ENCODE measurements around the gene CATSPER3. TPM values are rescaled to one million over a fixed set of nuclear protein-coding genes. Genes with fewer than 3 reads are reported as not detected.
A peak's percentile ranks its signal among the peaks of the same experiment; 100 is the strongest.

The CATSPER3 gene
- total and polyA plus RNA-seq, 2 donors (not counting 1 experiment from before 2014, with no cell fraction given), result 0.12 to 0.17 TPM

GRCh38 chr5:134945041-134945440 is 22.7 kb upstream of the CATSPER3 start:
- no peak for DNase-seq (ENCODE audit: low read depth in 2 of 2)
- no peaks in the 10 kb centered on the region for H3K79me2 ChIP-seq (ENCODE audit: control insufficient read depth, insufficient read depth, low read length)
- H3K27me3 ChIP-seq (ENCODE audit: control insufficient read depth, insufficient read depth, low read length), result no peaks in the 10 kb centered on the region
- H3K4me1 ChIP-seq (ENCODE audit: control insufficient read depth, extremely low read depth, insufficient read depth, low read length), result no peaks in the 10 kb centered on the region
- H3K4me2 ChIP-seq (ENCODE audit: extremely low read depth, insufficient read depth, low read length), result no peak overlapping the region
- H3K27ac ChIP-seq (ENCODE audit: insufficient read depth, low read length), result no peak overlapping the region
- no peak overlapping the region for H3K9ac ChIP-seq (ENCODE audit: insufficient read depth, low read length)
- no peaks in the 10 kb centered on the region for H3K9me3 ChIP-seq (ENCODE audit: control insufficient read depth, insufficient read depth, low read depth, low read length)
- H2AFZ ChIP-seq (ENCODE audit: low read length), result no peak overlapping the region
- no peaks in the 10 kb centered on the region for H4K20me1 ChIP-seq (ENCODE audit: control insufficient read depth, extremely low read depth, insufficient read depth, low read length)
- no peaks in the 10 kb centered on the region for H3K36me3 ChIP-seq (ENCODE audit: control insufficient read depth, insufficient read depth, low read length)
- TF ChIP-seq CTCF (conservative IDR thresholded peaks at IDR 0.05 in 1 of 2, IDR thresholded peaks at IDR 0.05 in 1 of 2; ENCODE audit: low read depth in 1 of 2, low read length in 2 of 2), result no peak
- TF ChIP-seq EZH2 (IDR thresholded peaks at IDR 0.05; ENCODE audit: low read length, missing control alignments), result no peak
- no peak overlapping the region for H3K4me3 ChIP-seq (replicated peaks in 1 of 4; ENCODE audit: control extremely low read depth in 1 of 4, insufficient read depth in 1 of 4, low read depth in 3 of 4, low read length in 4 of 4)

- H3K4me1 ChIP-seq (ENCODE audit: control insufficient read depth, extremely low read depth, insufficient read depth, low read length), result no peaks in the 10 kb centered on the region
- H3K27ac ChIP-seq (ENCODE audit: insufficient read depth, low read length), result no peak overlapping the region
- no peak overlapping the region for H3K4me2 ChIP-seq (ENCODE audit: extremely low read depth, insufficient read depth, low read length)
- H3K27me3 ChIP-seq (ENCODE audit: control insufficient read depth, insufficient read depth, low read length), result no peaks in the 10 kb centered on the region
- H3K4me3 ChIP-seq (replicated peaks in 1 of 4; ENCODE audit: control extremely low read depth in 1 of 4, insufficient read depth in 1 of 4, low read depth in 3 of 4, low read length in 4 of 4), result no peak overlapping the region
- no peak overlapping the region for H2AFZ ChIP-seq (ENCODE audit: low read length)
- H3K36me3 ChIP-seq (ENCODE audit: control insufficient read depth, insufficient read depth, low read length), result no peaks in the 10 kb centered on the region
- H4K20me1 ChIP-seq (ENCODE audit: control insufficient read depth, extremely low read depth, insufficient read depth, low read length), result no peaks in the 10 kb centered on the region
- DNase-seq (ENCODE audit: low read depth in 2 of 2), result peak; percentile 42 to 66
- no peaks in the 10 kb centered on the region for H3K79me2 ChIP-seq (ENCODE audit: control insufficient read depth, insufficient read depth, low read length)
- no peak for TF ChIP-seq EZH2 (IDR thresholded peaks at IDR 0.05; ENCODE audit: low read length, missing control alignments)
- no peak for TF ChIP-seq CTCF (conservative IDR thresholded peaks at IDR 0.05 in 1 of 2, IDR thresholded peaks at IDR 0.05 in 1 of 2; ENCODE audit: low read depth in 1 of 2, low read length in 2 of 2)
- H3K9me3 ChIP-seq (ENCODE audit: control insufficient read depth, insufficient read depth, low read depth, low read length), result no peaks in the 10 kb centered on the region
- H3K9ac ChIP-seq (ENCODE audit: insufficient read depth, low read length), result no peak overlapping the region
These were observed 18.8 kb upstream of the CATSPER3 start for GRCh38 chr5:134948911-134949310.

GRCh38 chr5:134949316-134949715 is 18.4 kb upstream of the CATSPER3 start:
- Histone ChIP-seq H4K20me1 (ENCODE audit: control insufficient read depth, extremely low read depth, insufficient read depth, low read length) (no peaks in the 10 kb centered on the region), H3K9ac (ENCODE audit: insufficient read depth, low read length) (no peak overlapping the region), H2AFZ (ENCODE audit: low read length) (no peak overlapping the region), H3K27ac (ENCODE audit: insufficient read depth, low read length) (no peak overlapping the region), H3K4me3 (replicated peaks in 1 of 4; ENCODE audit: control extremely low read depth in 1 of 4, insufficient read depth in 1 of 4, low read depth in 3 of 4, low read length in 4 of 4) (no peak overlapping the region), H3K27me3 (ENCODE audit: control insufficient read depth, insufficient read depth, low read length) (no peaks in the 10 kb centered on the region), H3K9me3 (ENCODE audit: control insufficient read depth, insufficient read depth, low read depth, low read length) (no peaks in the 10 kb centered on the region), H3K36me3 (ENCODE audit: control insufficient read depth, insufficient read depth, low read length) (no peaks in the 10 kb centered on the region), H3K4me2 (ENCODE audit: extremely low read depth, insufficient read depth, low read length) (no peak overlapping the region), H3K79me2 (ENCODE audit: control insufficient read depth, insufficient read depth, low read length) (no peaks in the 10 kb centered on the region), H3K4me1 (ENCODE audit: control insufficient read depth, extremely low read depth, insufficient read depth, low read length) (no peaks in the 10 kb centered on the region)
- TF ChIP-seq EZH2 (IDR thresholded peaks at IDR 0.05; ENCODE audit: low read length, missing control alignments) (no peak), CTCF (conservative IDR thresholded peaks at IDR 0.05 in 1 of 2, IDR thresholded peaks at IDR 0.05 in 1 of 2; ENCODE audit: low read depth in 1 of 2, low read length in 2 of 2) (no peak)
- no peak for DNase-seq (ENCODE audit: low read depth in 2 of 2)

Data from fibroblast of lung (primary cell).